GM19397 (cell line): ENCODE results near the gene VAV2.

Experiments used
- ATAC-seq: cut with Tn5 transposase; IDR thresholded peaks from one replicate; pipeline ENCODE4 v1.9.1; 2021; ENCODE audit warnings: mild to moderate bottlenecking, moderate library complexity; ENCODE audit not compliant: unreplicated experiment

Gene VAV2

DNA sequence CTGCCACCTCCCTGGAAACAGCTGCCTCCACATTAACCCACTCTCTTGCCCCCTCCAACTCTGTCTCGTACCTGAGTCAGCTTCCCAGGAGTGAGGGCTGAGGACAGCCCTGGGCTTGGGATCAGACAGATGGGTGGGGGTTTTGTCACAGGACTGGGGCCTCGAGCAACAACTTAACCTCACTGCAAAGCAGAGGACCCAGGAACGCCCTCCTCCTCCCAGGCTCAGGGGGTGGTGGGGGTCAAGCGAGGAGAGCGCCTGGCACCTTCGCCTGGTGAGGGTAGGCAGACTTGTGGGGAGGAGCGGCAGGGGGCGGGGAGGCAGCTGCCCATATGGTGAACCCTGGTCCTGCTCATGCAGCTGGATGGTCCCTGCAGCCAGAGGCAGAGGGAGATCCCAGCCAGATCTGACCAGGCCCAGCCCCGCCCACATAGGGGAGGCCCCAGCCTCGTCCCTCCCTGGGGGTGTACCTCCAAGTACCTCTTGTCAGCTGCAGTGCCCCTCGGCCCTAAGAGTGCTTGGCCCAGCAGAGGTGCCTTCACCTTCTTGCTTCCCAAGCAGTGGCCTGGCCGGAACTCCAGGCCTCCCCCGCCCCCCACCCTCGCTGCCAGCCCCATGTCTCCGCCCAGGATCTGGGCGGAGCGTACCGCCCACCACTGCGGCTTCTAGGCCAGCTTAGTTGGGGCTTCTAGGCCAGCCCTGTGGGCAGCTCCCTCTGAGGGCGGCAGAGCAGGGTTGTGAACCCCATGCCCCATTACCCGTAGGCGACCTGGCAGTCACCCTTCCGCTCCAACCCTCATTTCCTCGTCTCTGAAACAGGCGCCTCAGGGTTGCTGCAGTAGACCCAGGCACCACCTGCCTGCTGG is 254.1 kb downstream of the VAV2 start, which contains the start of gene SARDH:
Gene SARDH, minus strand, starts transcription at position 579 of the 866 bp plus-strand sequence. CDS start 4,179 bp downstream, outside the sequence.
- ATAC-seq: no peak

DNA sequence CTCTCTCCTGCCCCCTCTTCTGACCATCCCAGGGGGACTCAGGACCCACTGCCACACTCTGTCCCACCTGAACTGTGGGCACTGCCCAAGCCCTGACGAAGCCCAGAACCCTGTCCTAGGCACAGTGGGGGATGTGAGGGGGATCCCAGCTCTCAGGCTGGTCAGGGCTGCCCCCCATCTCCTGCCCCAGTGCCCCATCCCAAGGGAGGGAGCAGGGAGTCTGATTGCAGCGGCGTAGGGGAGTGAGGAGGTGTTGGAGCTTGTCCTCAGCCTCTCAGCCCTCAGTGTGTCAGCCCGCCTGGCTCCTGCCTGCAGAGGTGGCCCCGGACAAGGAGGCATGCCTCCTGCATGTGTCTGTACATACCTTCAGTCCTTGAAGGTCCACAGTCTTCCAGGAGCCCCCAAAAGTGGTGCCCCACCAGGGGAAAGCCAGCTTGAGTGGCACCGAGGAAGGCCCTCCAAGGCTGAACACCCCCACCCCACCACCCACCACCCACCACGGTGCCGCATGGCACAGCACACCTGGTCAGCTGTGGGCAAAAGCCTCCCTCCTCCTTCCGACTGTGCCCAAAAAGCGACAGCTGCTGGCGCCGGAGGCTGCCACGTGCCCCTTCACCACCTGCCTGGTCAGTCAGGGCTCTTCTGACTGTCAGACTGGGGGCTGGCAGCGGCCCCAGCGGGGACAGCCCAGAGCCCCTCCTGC is 254.9 kb downstream of the VAV2 start:
- ATAC-seq: no peak

- no peak for ATAC-seq
Observed at GRCh38 chr9:133735931-133736330, 256.2 kb downstream of the VAV2 start.

- ATAC-seq: no peak
Observed at GRCh38 chr9:133735415-133735775, 256.7 kb downstream of the VAV2 start.

- no peak for ATAC-seq
Observed at GRCh38 chr9:133734590-133735414, 257.3 kb downstream of the VAV2 start.

GRCh38 chr9:133733796-133734533 is 258.2 kb downstream of the VAV2 start:
- ATAC-seq: no peak

- no peak for ATAC-seq
Observed at GRCh38 chr9:133733421-133733795, 258.7 kb downstream of the VAV2 start.

DNA sequence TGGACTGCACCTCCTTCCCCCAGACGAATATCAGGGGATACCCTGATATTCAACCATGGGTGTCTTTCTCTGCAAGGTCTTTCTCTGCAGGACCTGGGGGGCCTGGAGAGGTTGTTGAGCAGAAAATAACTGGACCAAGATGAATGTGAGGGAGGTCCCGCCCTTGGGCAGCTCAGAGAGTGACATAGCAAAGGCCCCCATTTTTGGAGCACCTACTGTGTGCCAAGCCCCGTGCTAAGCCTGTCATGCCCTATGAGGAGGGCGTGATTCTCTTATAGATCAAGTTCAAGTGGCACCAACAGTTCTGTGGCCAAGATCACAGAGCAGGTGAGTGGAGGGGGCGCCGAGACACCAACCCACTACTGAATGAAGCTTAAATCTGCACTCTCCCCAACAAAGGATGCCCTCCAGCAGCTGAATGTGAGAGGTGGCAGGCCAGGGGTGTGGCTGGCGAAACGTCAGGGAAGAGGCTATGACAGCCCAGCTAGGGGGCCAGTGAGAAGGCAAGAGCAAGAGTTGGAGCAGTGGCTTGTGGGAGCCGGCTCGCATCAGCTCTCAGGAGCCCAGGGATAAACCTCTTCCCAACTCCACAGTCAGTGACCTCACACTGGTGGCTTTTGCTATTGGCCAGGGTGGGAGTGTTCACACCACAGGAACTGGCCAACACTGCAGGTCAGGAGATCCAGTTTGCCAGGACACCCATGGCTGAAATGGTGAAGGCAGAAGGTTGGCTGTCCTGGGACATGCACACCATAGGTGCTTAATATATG is 259.3 kb downstream of the VAV2 start:
- ATAC-seq: no peak

GRCh38 chr9:133731876-133732638 is 260.1 kb downstream of the VAV2 start:
- no peak for ATAC-seq

DNA sequence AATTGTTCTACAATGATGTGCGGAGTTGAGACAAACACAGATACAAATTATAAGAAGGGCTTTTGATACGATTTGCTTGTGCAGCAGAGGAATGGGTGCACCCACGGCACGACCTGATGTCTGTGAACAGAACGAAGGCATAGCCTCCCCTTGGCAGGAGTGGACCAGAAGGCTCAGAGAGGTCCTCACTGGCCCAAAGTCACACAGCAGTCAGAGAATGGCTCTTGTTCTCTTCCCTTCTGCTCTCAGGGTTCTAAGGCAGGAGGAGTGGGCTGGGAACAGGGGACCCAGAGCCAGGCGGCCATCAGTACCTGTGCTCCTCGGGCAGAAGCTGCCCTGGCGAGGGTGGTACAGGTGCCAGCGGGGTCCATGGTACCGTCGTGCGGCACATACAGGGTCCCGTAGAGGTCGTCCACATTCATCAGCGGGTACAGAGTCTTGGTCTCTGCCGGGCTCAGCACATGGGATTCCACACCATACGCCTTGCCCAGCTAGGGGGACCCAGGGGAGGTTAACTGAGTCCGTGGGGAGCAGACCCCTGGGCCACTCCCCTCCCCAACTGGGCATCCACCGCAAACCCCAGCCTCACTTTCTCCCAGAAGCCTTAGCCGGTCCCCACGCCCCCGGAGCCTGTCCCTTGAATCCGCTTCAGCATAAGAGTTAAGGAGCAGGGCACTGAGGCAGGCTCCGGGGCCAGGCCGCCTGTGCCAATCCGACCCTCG is 261.0 kb downstream of the VAV2 start:
- ATAC-seq: no peak

- no peak for ATAC-seq
Observed at GRCh38 chr9:133729617-133730281, 262.4 kb downstream of the VAV2 start.

- ATAC-seq: no peak
Observed at GRCh38 chr9:133728856-133729616, 263.1 kb downstream of the VAV2 start.

DNA sequence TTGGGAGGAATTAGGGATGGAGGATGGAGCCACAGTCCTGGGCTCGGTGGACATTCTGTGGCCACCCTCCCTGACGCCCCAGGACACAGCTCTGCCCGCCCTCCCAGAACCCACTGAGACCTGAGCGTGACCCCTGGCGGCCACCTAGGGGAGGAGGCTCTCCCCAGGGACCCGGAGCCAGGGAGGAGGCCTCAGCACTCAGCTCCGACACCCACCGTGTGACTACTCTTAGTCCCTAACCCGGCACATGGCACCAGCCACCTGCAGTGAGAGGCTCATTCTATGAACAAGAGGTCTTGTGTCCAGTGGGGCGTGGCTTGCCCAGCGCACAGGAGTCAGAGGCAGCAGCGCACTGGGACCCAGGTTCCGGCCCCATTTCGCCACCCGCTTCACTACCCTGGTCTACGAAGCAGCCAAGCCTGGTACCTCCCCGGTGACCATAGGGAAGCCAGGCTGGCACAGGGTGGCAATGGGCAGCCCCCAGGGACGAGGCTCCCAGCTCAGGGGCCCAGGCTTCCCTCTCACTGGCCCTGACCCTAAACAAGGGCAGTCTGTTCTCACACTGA is 264.2 kb downstream of the VAV2 start:
- ATAC-seq: no peak

DNA sequence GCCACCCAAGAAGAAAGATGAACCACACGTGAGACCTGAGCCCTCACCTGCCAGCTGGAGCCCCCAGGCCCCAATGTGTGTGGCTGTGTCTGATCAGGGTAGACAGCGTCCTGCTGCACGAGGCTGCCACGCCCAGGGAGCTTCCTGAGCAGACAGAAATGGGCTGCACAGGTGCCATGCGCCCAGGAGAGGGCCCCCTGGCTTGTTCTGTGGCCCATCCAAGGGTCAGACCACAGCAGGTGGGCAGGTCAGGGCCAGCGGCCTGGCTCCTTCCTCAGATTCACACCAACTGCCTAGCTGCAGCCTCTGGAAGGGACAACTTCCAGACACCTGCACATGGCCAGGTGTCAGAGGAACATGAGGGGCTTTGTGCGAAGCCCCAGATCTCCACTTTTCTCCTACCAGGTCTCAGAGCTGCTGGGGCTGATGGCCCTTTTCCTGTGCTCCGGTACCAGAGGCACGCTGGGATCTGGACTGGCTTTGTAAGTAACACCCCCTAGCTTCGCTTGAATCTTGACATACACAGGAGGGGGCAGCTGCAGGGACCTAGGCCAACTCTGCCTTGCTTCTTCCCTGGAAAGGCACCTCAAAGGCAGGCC is 264.7 kb downstream of the VAV2 start:
- no peak for ATAC-seq

- ATAC-seq: no peak
Observed at GRCh38 chr9:133726401-133727276, 265.5 kb downstream of the VAV2 start.

DNA sequence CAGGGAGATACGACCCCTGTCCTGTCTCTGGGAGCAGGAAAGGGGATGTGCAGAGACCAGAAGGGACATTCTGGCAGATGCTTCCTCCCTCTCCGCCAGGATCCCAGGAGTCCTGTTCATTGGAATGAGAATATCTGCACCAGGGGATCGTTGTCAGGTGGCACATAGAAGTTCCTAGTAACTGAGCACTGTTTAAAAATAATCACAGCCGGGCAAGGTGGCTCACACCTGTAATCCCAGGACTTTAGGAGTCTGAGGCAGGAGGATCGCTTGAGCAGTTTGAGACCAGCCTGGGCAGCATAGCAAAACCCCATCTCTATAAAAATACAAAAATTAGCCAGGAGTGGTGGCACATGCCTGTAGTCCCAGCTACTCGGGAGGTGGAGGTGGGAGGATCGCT is 266.2 kb downstream of the VAV2 start:
- ATAC-seq: no peak
